GM19025 (cell line): ENCODE measurements around the gene AGR3.

Experiments used
- ATAC-seq: cut with Tn5 transposase; IDR thresholded peaks from one replicate; pipeline ENCODE4 v1.9.1; 2021; ENCODE audit warnings: mild to moderate bottlenecking, low read depth, moderate library complexity; ENCODE audit not compliant: unreplicated experiment

AGR3 gene

DNA sequence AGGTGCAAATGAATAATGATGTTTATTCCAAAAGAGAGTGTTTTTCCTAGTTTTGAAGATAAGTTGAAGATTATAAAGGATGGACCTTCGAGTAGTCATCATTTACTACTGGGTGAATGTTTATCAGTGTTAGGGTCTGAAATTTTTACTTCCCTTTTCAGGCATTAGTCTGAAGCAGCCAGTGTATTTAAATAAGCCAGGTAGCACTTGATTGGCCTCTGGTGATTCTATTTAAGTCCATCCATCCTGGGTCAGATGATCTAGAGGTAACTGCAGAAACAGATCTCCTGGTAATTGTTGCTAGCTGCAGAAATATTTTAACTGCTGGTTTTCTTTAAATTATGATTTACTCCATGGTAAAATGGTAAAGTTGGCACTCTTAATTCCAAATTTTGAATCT is 42.9 kb downstream of the AGR3 start:
- ATAC-seq, result no peak

DNA sequence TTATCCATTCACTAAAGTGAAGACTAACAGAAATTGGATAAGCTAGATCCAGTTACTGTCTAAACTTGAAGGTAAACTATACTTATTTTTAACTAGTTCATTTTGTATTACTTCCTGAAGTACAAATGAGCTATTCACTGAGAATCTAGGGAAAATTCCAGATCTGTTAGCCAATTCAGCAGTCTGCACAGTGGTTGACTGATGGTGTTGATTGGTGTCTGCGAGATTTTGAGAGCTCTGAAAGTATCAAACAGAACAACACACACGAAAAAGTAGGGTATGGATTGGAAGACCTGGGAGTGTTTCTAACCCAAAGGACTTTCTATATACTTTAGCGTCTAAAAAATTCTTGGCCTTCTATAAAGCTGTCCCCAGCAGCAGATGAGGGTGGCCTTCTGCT is 43.4 kb downstream of the AGR3 start:
- no peak for ATAC-seq

DNA sequence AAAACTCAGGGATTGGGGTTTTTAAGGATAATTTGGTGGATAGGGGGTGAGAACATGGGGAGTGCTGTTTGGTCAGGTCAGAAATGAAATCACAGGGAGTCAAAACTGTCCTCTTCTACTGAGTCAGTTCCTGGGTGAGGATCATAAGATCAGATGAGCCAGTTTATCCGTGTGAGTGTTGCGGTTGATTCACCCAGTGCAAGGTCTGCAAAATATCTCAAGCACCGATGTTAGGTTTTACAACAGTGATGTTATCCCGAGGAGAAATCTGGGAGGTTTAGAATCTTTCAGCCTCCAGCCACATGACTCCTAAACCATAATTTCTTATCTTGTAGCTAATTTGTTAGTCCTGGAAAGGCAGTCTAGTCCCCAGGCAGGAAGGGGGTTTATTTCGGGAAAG is 45.3 kb downstream of the AGR3 start:
- no peak for ATAC-seq

DNA sequence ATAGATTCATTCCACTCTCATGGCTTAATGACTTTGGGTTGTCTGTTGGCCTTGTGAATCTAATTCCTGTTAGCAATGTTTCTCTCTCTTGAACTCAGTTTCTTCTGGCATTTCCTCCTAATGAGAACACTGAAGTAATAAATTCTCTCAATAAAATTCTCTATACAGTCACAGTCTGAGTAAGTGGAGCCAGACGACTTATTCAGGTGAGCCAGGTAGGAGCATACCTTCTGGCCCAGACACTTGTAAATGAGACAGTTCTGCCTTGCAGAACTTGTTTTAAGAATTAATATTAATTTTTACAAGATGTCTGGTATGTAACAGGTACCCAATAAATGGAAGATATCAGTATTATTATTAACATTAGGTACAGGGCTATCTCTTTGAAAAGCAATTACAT is 48.4 kb downstream of the AGR3 start:
- no peak for ATAC-seq

DNA sequence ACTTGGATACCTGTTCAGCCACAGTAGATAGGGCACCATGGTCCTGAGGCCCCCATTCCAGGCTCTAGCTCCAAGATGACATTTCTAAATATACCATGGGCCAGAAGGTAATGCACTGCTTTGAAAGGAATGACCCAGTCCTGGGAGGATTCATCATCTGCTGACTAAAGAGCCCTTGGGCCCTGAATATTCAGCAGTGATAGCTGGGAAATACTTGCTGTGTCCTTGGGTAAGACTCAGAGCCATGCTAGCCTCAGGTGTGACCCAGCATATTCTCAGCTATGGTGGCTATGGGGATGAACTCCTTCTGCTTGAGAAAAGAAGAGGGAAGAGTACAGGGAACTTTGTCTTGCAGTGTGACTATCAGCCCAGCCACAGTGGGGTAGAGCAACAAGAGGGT is 55.7 kb downstream of the AGR3 start:
- ATAC-seq, result no peak

DNA sequence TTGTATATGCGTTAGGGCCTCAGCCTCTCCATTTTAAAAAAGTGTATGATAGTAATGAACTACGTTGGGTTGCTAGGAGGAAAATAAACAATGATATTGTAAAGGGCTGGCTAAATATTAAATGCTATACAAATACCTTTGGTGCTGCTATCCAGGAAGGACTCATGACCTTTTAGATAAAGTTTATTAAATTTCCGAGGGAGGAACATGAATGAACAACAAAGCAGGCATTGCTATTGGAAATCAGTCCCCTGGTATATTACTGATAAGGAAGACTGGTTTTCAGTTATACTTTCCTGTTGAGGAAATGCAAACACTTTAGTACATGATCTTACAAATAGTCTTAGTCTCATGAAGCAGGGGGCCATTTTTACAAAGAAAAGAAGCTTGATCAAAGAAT is 59.8 kb downstream of the AGR3 start:
- ATAC-seq, result no peak

DNA sequence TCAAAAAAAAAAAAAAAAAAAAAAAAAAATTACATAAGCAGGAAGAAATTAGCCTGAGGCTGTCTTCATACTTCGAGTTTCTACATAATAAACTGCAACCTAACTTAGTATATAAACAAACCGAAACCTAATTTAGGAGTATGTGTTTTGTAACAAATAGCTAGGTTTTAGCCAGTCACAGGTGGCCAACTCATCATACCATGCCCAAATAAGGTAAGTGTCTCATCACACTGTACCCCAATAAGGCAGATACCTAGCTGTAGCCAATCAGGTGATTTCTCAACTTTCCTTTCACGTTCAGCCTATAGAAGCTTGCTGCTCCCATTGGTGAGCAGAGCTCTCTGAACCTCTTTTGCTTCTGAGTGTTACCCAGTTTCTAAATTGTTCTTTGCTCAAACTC is 63.1 kb downstream of the AGR3 start:
- no peak for ATAC-seq

DNA sequence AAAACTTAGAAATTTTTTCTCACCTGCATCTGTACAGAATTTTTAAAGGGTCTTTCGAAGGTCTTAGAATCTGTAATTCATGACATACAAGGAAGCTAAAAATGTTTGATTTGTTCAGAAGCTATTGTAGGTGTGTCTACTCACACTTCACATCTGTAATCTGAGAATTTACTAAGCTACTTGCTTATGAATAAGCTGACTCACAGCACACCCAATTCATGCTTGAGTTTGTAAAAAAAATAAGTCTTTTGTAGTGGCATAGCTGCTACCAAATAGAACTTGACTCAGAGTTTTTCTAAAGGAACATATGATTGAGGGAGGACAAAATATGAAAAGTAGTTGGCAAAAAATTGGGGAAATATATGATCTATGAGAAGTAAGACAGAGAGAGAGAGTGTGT is 64.2 kb downstream of the AGR3 start:
- ATAC-seq, result no peak

DNA sequence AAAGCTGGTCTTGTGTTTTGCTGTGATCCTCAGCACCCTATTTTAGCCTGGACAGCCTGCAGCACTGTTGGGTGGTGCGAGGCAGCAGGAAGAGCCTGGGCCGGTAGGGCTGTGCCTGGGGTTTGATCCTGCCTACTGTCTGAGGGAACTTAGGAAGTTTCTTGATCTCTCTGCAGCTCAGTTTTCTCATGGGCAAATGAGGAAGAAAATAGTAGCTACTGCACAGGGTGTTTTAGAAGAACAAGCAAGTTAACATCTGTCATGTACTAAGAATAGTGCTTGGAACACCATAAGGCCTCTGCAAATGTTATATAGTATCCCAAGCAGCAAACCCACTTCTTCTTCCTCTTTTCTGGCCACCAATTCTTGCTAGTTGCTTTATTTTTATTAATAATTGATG is 65.0 kb downstream of the AGR3 start:
- no peak for ATAC-seq

DNA sequence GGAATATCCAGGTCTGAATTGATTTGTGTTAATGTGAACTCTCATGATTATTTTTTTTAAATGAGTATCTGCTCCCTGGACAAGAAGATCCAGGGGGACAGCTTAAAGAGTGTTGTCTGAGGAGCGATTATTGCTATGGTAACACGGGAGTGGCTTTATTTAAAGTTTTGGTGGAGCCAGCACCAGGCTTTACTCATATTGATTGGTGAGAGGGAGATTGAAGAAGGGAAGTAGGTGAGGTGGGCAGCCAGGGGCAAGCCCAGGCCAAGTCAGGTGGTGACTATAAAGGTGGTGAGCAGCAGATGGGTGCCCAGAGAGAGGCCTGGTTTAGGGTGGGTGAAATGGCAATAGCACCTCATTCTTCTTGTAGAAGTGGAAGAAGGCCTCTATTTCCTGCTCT is 66.8 kb downstream of the AGR3 start:
- no peak for ATAC-seq

DNA sequence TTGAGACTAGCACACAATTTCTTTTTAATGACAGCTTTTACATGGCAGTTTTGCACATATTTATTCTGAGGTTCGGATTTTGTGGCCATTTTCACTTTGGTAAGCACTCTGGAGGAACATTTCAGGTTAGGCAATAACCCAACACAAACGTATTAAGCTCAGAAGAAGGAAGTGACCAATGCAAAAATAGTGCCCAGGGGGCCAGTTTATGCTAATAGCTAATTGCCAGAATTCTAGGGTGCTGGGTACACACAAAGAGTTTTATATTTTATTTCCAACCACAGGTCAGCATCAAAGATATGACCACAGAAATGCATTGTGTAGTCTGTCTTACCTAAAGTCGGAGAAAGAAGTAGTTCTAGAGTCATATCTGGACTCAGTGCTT is 68.6 kb downstream of the AGR3 start:
- no peak for ATAC-seq

DNA sequence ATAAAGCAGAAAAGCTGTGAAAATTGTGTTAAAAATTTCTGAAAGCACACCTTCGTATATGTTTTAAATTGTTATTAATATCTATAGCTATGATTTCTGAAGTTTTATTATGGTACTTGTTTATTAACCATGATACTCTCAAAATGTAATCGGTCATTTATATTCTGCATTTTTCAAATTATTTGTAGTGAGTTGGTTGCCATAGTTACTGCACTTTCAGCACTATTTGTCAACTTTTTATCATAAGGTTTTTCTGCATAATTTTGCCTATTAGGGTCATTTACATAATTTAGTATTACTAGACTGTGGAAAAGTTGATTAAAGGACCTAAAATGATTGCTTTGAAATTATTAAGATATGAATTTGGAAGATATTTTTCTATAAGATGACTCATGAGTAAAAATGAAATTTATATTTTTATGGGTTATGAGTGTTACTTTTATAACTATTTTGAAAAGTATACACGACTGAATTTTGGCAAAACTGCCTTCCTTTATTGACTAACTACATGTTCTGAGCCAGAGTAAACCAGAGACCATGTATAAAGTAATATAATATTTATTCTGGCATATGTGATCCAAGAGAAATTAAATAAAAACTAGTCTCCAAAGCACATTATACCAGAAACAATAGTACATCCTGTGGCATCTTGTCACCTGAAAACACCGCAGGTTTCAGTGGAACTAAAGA is 69.1 kb downstream of the AGR3 start:
- no peak for ATAC-seq

DNA sequence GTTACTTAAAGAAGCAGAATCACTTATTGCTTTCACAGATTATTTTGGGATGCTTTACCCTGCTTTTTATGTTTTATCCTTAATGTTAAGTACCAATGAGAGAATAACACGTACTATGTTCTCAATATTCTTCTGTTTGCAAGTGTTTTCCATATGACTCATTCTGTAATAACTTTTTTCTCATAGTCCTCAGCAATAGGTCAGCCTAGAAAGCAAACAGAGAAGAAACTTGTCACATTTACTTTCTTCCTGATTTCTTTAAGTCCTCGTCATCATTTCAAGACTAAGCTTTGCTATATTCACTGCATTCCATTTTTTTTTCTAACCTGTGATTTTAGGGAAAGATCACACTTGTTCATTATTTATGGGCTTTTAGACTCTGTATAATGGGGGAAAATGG is 70.2 kb downstream of the AGR3 start:
- no peak for ATAC-seq

DNA sequence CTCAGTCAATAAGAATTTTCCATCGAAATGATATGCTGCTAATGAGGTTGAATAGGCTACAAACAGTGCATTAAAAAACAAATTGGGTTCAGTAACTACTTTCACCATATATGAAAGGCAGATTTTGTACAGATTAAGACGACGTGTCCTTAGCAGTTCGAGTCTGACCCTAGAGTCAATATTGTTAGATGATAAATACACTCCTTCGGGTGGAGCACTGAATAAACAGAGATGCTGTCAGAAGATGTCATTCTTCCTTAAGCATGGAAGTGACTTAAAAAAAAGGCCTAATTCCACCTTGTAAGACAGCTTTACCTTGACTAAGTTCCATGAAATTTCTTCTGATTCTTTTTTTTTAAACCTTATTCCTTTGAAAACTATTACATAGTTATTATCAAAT is 71.2 kb downstream of the AGR3 start:
- no peak for ATAC-seq

DNA sequence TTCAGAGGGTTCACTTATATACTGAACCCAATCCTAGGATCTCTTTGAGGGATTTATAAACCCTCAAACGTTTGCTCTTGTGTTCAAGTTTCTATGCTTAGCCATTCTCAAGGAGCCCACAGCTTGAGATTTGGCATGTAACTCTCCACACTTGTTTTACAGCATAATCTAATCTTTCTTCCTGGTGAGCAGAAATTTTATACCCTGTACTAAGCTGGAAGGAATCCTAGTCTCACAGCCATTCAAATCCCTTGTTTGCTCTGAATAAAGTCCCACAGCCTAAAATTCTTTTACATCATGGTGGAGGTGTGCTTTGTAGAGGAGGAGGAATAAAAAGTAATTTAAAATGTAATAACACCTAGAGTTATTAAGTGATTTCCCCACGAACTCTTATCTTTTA is 71.7 kb downstream of the AGR3 start:
- no peak for ATAC-seq
